WTC11 (cell line): ENCODE data around the gene PLCZ1.
"Not testable (repeated sequence)": the region's sequence is repeated elsewhere in the genome, so short reads cannot be mapped to it uniquely, and the experiment has no call there.

ENCODE experiments used
- CTCF ChIP-seq: fragments of 200-600 bp; IDR thresholded peaks from 2 replicates; pipeline ENCODE4 v1.8.0; 2022; ENCODE audit warnings: antibody characterized with exemption
- ESRRA ChIP-seq: sonication (generic); formaldehyde crosslinking; IDR thresholded peaks from 2 replicates; pipeline ENCODE4 v1.8.1; 2022; ENCODE audit warnings: mild to moderate bottlenecking, missing genetic modification reagents, borderline replicate concordance
- JUN ChIP-seq: sonication (generic); formaldehyde crosslinking; IDR thresholded peaks from 2 replicates; pipeline ENCODE4 v1.8.0; 2023; ENCODE audit warnings: mild to moderate bottlenecking, missing genetic modification reagents
- ZNF263 ChIP-seq: sonication (generic); formaldehyde crosslinking; IDR thresholded peaks from 2 replicates; pipeline ENCODE4 v1.8.1; 2022; ENCODE audit warnings: low read depth, mild to moderate bottlenecking, moderate library complexity, missing genetic modification reagents
- TF ChIP-seq, protein P1 (sequence below): fragments of 250-450 bp; sonication (Bioruptor Pico); IDR thresholded peaks from 2 replicates; pipeline ENCODE4 v1.9.0; 2021; ENCODE audit warnings: mild to moderate bottlenecking

- not testable (repeated sequence) for TF ChIP-seq ESRRA (CRISPR knock-in tag); JUN (CRISPR knock-in tag); CTCF; ZNF263 (CRISPR knock-in tag)
- TF ChIP-seq, protein P1, sequence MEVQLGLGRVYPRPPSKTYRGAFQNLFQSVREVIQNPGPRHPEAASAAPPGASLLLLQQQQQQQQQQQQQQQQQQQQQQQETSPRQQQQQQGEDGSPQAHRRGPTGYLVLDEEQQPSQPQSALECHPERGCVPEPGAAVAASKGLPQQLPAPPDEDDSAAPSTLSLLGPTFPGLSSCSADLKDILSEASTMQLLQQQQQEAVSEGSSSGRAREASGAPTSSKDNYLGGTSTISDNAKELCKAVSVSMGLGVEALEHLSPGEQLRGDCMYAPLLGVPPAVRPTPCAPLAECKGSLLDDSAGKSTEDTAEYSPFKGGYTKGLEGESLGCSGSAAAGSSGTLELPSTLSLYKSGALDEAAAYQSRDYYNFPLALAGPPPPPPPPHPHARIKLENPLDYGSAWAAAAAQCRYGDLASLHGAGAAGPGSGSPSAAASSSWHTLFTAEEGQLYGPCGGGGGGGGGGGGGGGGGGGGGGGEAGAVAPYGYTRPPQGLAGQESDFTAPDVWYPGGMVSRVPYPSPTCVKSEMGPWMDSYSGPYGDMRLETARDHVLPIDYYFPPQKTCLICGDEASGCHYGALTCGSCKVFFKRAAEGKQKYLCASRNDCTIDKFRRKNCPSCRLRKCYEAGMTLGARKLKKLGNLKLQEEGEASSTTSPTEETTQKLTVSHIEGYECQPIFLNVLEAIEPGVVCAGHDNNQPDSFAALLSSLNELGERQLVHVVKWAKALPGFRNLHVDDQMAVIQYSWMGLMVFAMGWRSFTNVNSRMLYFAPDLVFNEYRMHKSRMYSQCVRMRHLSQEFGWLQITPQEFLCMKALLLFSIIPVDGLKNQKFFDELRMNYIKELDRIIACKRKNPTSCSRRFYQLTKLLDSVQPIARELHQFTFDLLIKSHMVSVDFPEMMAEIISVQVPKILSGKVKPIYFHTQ (CRISPR knock-in tag) = not testable (repeated sequence)
Observed at GRCh38 chr12:18785465-18785864, 47.7 kb upstream of the PLCZ1 start.
